ENCODE data around the gene ARHGEF17. TPM values are rescaled to one million over a fixed set of nuclear protein-coding genes. Genes with fewer than 3 reads are reported as not detected.

Gene ARHGEF17
- total and polyA plus RNA-seq, 2 of the 13 experiments (the other 11 are each of a cell fraction or from before 2014, with no cell fraction given) = 10.7 to 28.8 TPM

DNA sequence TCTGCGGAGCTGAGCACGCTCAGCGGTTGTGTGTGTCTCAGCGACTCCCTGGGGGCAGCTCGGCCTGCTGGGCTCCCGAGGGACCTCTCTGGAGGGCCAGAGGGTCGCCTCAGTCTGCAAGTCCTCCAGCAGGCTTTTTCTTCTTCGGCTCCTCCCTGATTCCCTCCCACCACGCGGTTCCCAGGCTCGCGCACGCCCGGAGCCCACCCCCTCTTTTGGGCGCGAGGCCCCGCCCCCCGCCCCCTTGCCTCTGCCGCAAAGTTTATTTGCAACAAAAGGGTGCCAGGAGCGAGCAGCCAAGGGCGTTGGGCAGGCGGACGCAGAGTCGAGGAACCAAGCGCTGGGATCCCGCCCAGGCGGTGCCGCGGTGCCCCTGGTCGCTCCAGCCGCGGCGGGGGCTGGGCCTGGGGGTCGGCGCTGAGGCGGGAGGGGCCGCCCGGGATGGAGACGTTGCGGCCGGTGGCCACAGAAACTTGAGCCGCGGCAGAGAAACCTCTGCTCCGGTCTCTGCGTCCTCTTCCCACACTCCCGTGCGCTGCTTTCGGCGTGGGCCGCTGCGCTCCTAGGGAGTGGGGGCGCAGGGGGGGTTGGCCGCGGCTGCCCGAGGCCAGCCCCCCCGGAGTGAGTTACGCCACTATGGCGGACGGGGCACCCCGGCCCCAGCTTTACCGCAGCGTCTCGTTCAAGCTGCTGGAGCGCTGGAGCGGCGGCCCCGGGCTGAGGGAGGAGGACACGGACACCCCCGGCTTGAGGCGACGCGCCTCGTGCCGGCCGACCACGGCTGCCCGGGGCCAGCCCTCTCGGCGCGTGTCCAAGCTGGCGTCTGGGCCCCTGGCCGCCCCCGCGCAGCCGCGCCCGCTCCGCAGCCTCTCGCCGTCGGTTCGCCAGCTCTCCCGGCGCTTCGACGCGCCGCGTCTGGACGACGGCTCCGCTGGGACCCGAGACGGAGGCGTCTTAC, at the start of gene ARHGEF17 (continued):
- TF ChIP-seq, protein P1, sequence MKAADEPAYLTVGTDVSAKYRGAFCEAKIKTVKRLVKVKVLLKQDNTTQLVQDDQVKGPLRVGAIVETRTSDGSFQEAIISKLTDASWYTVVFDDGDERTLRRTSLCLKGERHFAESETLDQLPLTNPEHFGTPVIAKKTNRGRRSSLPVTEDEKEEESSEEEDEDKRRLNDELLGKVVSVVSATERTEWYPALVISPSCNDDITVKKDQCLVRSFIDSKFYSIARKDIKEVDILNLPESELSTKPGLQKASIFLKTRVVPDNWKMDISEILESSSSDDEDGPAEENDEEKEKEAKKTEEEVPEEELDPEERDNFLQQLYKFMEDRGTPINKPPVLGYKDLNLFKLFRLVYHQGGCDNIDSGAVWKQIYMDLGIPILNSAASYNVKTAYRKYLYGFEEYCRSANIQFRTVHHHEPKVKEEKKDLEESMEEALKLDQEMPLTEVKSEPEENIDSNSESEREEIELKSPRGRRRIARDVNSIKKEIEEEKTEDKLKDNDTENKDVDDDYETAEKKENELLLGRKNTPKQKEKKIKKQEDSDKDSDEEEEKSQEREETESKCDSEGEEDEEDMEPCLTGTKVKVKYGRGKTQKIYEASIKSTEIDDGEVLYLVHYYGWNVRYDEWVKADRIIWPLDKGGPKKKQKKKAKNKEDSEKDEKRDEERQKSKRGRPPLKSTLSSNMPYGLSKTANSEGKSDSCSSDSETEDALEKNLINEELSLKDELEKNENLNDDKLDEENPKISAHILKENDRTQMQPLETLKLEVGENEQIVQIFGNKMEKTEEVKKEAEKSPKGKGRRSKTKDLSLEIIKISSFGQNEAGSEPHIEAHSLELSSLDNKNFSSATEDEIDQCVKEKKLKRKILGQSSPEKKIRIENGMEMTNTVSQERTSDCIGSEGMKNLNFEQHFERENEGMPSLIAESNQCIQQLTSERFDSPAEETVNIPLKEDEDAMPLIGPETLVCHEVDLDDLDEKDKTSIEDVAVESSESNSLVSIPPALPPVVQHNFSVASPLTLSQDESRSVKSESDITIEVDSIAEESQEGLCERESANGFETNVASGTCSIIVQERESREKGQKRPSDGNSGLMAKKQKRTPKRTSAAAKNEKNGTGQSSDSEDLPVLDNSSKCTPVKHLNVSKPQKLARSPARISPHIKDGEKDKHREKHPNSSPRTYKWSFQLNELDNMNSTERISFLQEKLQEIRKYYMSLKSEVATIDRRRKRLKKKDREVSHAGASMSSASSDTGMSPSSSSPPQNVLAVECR (CRISPR knock-in tag; IDR thresholded peaks at IDR 0.05; ENCODE audit: borderline replicate concordance) = peak; percentile 18; the same call in 1 of the 2 replicates
- no peak for TF ChIP-seq SAFB2 (CRISPR knock-in tag; IDR thresholded peaks at IDR 0.05; ENCODE audit: borderline replicate concordance, low read depth)
- peak; percentile 42; the same call in 1 of the 2 replicates for TF ChIP-seq FOXP4 (CRISPR knock-in tag; IDR thresholded peaks at IDR 0.05)
- TF ChIP-seq ZNF777 (CRISPR knock-in tag; IDR thresholded peaks at IDR 0.05) = no peak
- no peak for TF ChIP-seq ZSCAN20 (CRISPR knock-in tag; IDR thresholded peaks at IDR 0.05; ENCODE audit: borderline replicate concordance)
- 0 out of 2 replicates have a peak, but pooled peaks have one; percentile 27 for TF ChIP-seq KAT8 (CRISPR knock-in tag; IDR thresholded peaks at IDR 0.05)
- TF ChIP-seq IKZF4 (CRISPR knock-in tag; IDR thresholded peaks at IDR 0.05; ENCODE audit: borderline replicate concordance, low read depth, not compliant biosample characterization) = peak; percentile 54
- peak; percentile 21; the same call in 1 of the 2 replicates for TF ChIP-seq THAP11 (CRISPR knock-in tag; IDR thresholded peaks at IDR 0.05)
- TF ChIP-seq, protein P2, sequence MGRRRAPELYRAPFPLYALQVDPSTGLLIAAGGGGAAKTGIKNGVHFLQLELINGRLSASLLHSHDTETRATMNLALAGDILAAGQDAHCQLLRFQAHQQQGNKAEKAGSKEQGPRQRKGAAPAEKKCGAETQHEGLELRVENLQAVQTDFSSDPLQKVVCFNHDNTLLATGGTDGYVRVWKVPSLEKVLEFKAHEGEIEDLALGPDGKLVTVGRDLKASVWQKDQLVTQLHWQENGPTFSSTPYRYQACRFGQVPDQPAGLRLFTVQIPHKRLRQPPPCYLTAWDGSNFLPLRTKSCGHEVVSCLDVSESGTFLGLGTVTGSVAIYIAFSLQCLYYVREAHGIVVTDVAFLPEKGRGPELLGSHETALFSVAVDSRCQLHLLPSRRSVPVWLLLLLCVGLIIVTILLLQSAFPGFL (CRISPR knock-in tag; IDR thresholded peaks at IDR 0.05) = no peak
- no peak for TF ChIP-seq SRSF9 (IDR thresholded peaks at IDR 0.05; ENCODE audit: borderline replicate concordance, insufficient read depth, low read depth, low read length, poor library complexity, severe bottlenecking)
- no peak; the same call in 1 of the 2 replicates for TF ChIP-seq ZNF709 (CRISPR knock-in tag; IDR thresholded peaks at IDR 0.05)
- TF ChIP-seq IRF9 (CRISPR knock-in tag; IDR thresholded peaks at IDR 0.05; ENCODE audit: borderline replicate concordance) = 0 out of 2 replicates have a peak, but pooled peaks have one; percentile 27
- no peak for TF ChIP-seq ZNF839 (CRISPR knock-in tag; IDR thresholded peaks at IDR 0.05; ENCODE audit: borderline replicate concordance)
- no peak for TF ChIP-seq SMARCC2 (IDR thresholded peaks at IDR 0.05)

Data from HepG2 (cell line).